Lower lobe of right lung (tissue), 2 donors: ENCODE results near the gene CYP11A1. TPM values are rescaled to one million over a fixed set of nuclear protein-coding genes. Genes with fewer than 3 reads are reported as not detected.

ENCODE experiments used
- ATAC-seq, 2 donors: fragments of 200-7000 bp; cut with Tn5 transposase; one replicate each; pipeline ENCODE4 v1.9.1; 2020 to 2022; ENCODE audit warnings: mild to moderate bottlenecking in 2 of 2, moderate library complexity in 2 of 2
- DNase-seq: peaks from one replicate; pipeline ENCODE4 v3.0.0-alpha.2; 2020
- H3K27ac ChIP-seq: fragments of 200-600 bp; one replicate; pipeline ENCODE4 v1.8.0; 2022
- H3K27me3 ChIP-seq: fragments of 200-600 bp; one replicate; pipeline ENCODE4 v1.8.0; 2022; ENCODE audit warnings: low read depth
- H3K36me3 ChIP-seq: fragments of 200-600 bp; one replicate; pipeline ENCODE4 v1.8.0; 2022; ENCODE audit warnings: mild to moderate bottlenecking
- H3K4me1 ChIP-seq: fragments of 200-600 bp; one replicate; pipeline ENCODE4 v1.8.0; 2022
- H3K4me3 ChIP-seq: fragments of 200-600 bp; one replicate; pipeline ENCODE4 v1.8.0; 2022; ENCODE audit warnings: mild to moderate bottlenecking
- H3K9me3 ChIP-seq: fragments of 200-600 bp; one replicate; pipeline ENCODE4 v1.8.0; 2022
- CTCF ChIP-seq: fragments of 200-600 bp; IDR thresholded peaks from one replicate; pipeline ENCODE4 v1.8.0; 2022; ENCODE audit warnings: antibody characterized with exemption, mild to moderate bottlenecking
- intact Hi-C: fragments of 100-400 bp; cut with DNase I; formaldehyde crosslinking; loops from one replicate; pipeline ENCODE4 v1.11.0; 2022
- total RNA-seq: library from RNA; stranded (reverse); fragmentation: NEBNext Ultra II Directional; extraction: Animal tissue kit (Norgen Biotek cat#: 25700); gene quantifications from one replicate; pipeline ENCODE4 v1.2.1, GENCODE V29; 2021
- donor health status: DM: no; HTN: yes; CAD: no; lungs with severe emphysema.

CYP11A1 gene
- total RNA-seq, 1 donor from 2014 or later: 0.59 TPM

GRCh38 chr15:74330861-74331408, 36.5 kb downstream of the CYP11A1 start:
- TF ChIP-seq CTCF: no peak
- intact Hi-C loops: no loop called here

GRCh38 chr15:74328331-74329056, 39.0 kb downstream of the CYP11A1 start:
- DNase-seq (no peak), ATAC-seq (no peak)
- no peaks in the 10 kb centered on the region for H3K4me1 ChIP-seq
- no peak overlapping the region for H3K4me3 ChIP-seq
- H3K9me3 ChIP-seq: no peaks in the 10 kb centered on the region
- intact Hi-C loops: no loop called here
- TF ChIP-seq CTCF: no peak
- H3K36me3 ChIP-seq: no peaks in the 10 kb centered on the region
- H3K27me3 ChIP-seq: no peaks in the 10 kb centered on the region
- no peak overlapping the region for H3K27ac ChIP-seq

More at GRCh38 chr15:74330861-74331408, 36.5 kb downstream of the CYP11A1 start:
- ATAC-seq: no peak
- Histone ChIP-seq H3K27ac (no peak overlapping the region), H3K27me3 (no peaks in the 10 kb centered on the region), H3K4me1 (no peaks in the 10 kb centered on the region), H3K36me3 (no peaks in the 10 kb centered on the region), H3K4me3 (no peak overlapping the region), H3K9me3 (no peaks in the 10 kb centered on the region)
- no peak for DNase-seq

- H3K27me3 ChIP-seq: no peaks in the 10 kb centered on the region
- no peaks in the 10 kb centered on the region for H3K36me3 ChIP-seq
- intact Hi-C loops: no loop called here
- H3K4me3 ChIP-seq: no peak overlapping the region
- ATAC-seq (no peak), DNase-seq (no peak)
- no peaks in the 10 kb centered on the region for H3K4me1 ChIP-seq
- H3K27ac ChIP-seq: no peak overlapping the region
- TF ChIP-seq CTCF: no peak
- H3K9me3 ChIP-seq: no peaks in the 10 kb centered on the region
These were observed 39.7 kb downstream of the CYP11A1 start for GRCh38 chr15:74327756-74328155.

- Histone ChIP-seq H3K4me3 (no peak overlapping the region), H3K9me3 (no peaks in the 10 kb centered on the region), H3K27ac (no peak overlapping the region), H3K36me3 (no peaks in the 10 kb centered on the region), H3K27me3 (no peaks in the 10 kb centered on the region), H3K4me1 (no peaks in the 10 kb centered on the region)
- ATAC-seq (no peak), DNase-seq (no peak)
- no peak for TF ChIP-seq CTCF
- intact Hi-C loops: no loop called here
These were observed 40.7 kb downstream of the CYP11A1 start for GRCh38 chr15:74326746-74327145.

- DNase-seq (no peak), ATAC-seq (no peak)
- no peaks in the 10 kb centered on the region for H3K9me3 ChIP-seq
- H3K27me3 ChIP-seq: no peaks in the 10 kb centered on the region
- no peak overlapping the region for H3K4me3 ChIP-seq
- no peaks in the 10 kb centered on the region for H3K36me3 ChIP-seq
- H3K27ac ChIP-seq: no peak overlapping the region
- peaks cover 4% of the 10 kb centered on the region for H3K4me1 ChIP-seq
- no peak for TF ChIP-seq CTCF
- intact Hi-C loops: no loop called here
These were observed 42.7 kb downstream of the CYP11A1 start for GRCh38 chr15:74324714-74325113.
